Small intestine (tissue), 7 donors: ENCODE data around the gene INHBA. TPM values are rescaled to one million over a fixed set of nuclear protein-coding genes. Genes with fewer than 3 reads are reported as not detected.
A peak's percentile ranks its signal among the peaks of the same experiment; 100 is the strongest.

Experiments
- DNase-seq, 2 donors: peaks; one replicate each; pipeline versions ENCODE4 v3.0.0 to v3.0.0-alpha.2; 2013
- FAIRE-seq: peaks from 2 replicates; lab custom pipeline; 2012; peaks lifted over from hg19 to GRCh38; lab: Jason Lieb, UNC
- H3K27ac ChIP-seq, 3 donors: one replicate each; pipeline ENCODE4 v1.5.1; 2013; ENCODE audit warnings: low read length in 2 of 3, mild to moderate bottlenecking in 2 of 3, control low read depth in 1 of 3, inconsistent platforms in 1 of 3, low read depth in 1 of 3, moderate library complexity in 1 of 3
- H3K27me3 ChIP-seq, 3 donors: one replicate each; pipeline ENCODE4 v1.6.1; 2013; ENCODE audit warnings: low read length in 3 of 3, inconsistent platforms in 1 of 3; ENCODE audit not compliant: control insufficient read depth in 3 of 3, insufficient read depth in 3 of 3
- H3K36me3 ChIP-seq, 3 donors: one replicate each; pipeline ENCODE4 v1.6.1; 2013; ENCODE audit warnings: low read length in 3 of 3, inconsistent platforms in 1 of 3, low read depth in 1 of 3, mild to moderate bottlenecking in 1 of 3, moderate library complexity in 1 of 3; ENCODE audit not compliant: control insufficient read depth in 3 of 3, insufficient read depth in 2 of 3
- H3K4me1 ChIP-seq, 3 donors: one replicate each; pipeline ENCODE4 v1.6.1; 2013; ENCODE audit warnings: low read length in 2 of 3, inconsistent platforms in 1 of 3, low read depth in 1 of 3, mild to moderate bottlenecking in 1 of 3, moderate library complexity in 1 of 3; ENCODE audit not compliant: control insufficient read depth in 3 of 3, insufficient read depth in 2 of 3
- H3K4me3 ChIP-seq, 3 donors: one replicate each; pipeline ENCODE4 v1.5.1; 2013; ENCODE audit warnings: low read length in 3 of 3, control low read depth in 1 of 3, inconsistent platforms in 1 of 3, low read depth in 1 of 3, mild to moderate bottlenecking in 1 of 3, moderate library complexity in 1 of 3
- H3K9me3 ChIP-seq, 2 donors: one replicate each; pipeline ENCODE4 v1.6.1; 2013; ENCODE audit warnings: low read depth in 1 of 2, low read length in 1 of 2; ENCODE audit not compliant: control insufficient read depth in 2 of 2, insufficient read depth in 1 of 2
- WGBS, 3 donors: extraction: QIAGEN DNeasy Blood & Tissue Kit; methylation state at CpG; one replicate each; pipeline ENCODE4 v1.1.7; 2013; 5-methylcytosine and 5-hydroxymethylcytosine counted together
- polyA plus RNA-seq, 4 donors: library from polyadenylated mRNA; stranded (reverse) in 3 of 4; unstranded in 1 of 4; fragments of 200-250 nt in 3 of 4; fragments of 120-200 nt in 1 of 4; gene quantifications; one replicate each; pipeline versions ENCODE4 v1.2.1 to v1.2.3, GENCODE V29; 2013
- donor health status: healthy with polysubstance abuse.
- donor health status: control.
- donor health status: control.
- donor health status: Bipolar disorder and iron deficiency.
- donor health status: healthy.

The INHBA gene
- polyA plus RNA-seq, 4 donors = 0.27 to 1.2 (median 0.63) TPM; not detected in 1

GRCh38 chr7:41698726-41699125, 4.2 kb downstream of the INHBA start:
- no peak for FAIRE-seq
- no peaks in the 10 kb centered on the region for H3K4me1 ChIP-seq
- H3K27me3 ChIP-seq = peaks cover 0 to 39% (median 4%) of the 10 kb centered on the region in 3 donors
- peak overlapping the region in 1 of 3 donors; percentile 18 for H3K27ac ChIP-seq
- H3K9me3 ChIP-seq = no peaks in the 10 kb centered on the region
- peak overlapping the region in 1 of 3 donors; percentile 39 for H3K4me3 ChIP-seq
- WGBS, 3 donors = 58 to 73% (median 69%) methylated on average over 4 of the region's 4 CpGs
- no peaks in the 10 kb centered on the region for H3K36me3 ChIP-seq
- no peak for DNase-seq

- Histone ChIP-seq H3K27ac (no peak overlapping the region), H3K4me3 (peak overlapping the region in 1 of 3 donors; percentile 39), H3K9me3 (no peaks in the 10 kb centered on the region), H3K4me1 (no peaks in the 10 kb centered on the region), H3K36me3 (no peaks in the 10 kb centered on the region), H3K27me3 (peaks cover 0 to 39% (median 4%) of the 10 kb centered on the region in 3 donors)
- DNase-seq (no peak), FAIRE-seq (no peak)
- WGBS, 3 donors = 75 to 90% (median 88%) methylated on average over 3 of the region's 3 CpGs
Observed at GRCh38 chr7:41698114-41698513, 4.8 kb downstream of the INHBA start.

GRCh38 chr7:41696323-41696916, 6.5 kb downstream of the INHBA start:
- Histone ChIP-seq H3K9me3 (no peaks in the 10 kb centered on the region), H3K4me1 (peaks cover 1 to 2% (median 2%) of the 10 kb centered on the region in 3 donors), H3K27ac (peak overlapping the region in 1 of 3 donors; percentile 81), H3K27me3 (peaks cover 0 to 34% (median 4%) of the 10 kb centered on the region in 3 donors), H3K4me3 (peak overlapping the region in 1 of 3 donors; percentile 12), H3K36me3 (no peaks in the 10 kb centered on the region)
- DNase-seq (peak; percentile 71 to 79), FAIRE-seq (no peak)
- 19 to 29% (median 19%) methylated on average over 15 of the region's 15 CpGs for WGBS, 3 donors

GRCh38 chr7:41695661-41696322, 7.1 kb downstream of the INHBA start:
- peak overlapping the region in 1 of 3 donors; percentile 81 for H3K27ac ChIP-seq

GRCh38 chr7:41694495-41694894, 8.4 kb downstream of the INHBA start:
- FAIRE-seq = no peak

More at GRCh38 chr7:41695661-41696322, 7.1 kb downstream of the INHBA start:
- WGBS, 3 donors = 51 to 56% (median 55%) methylated on average over 13 of the region's 13 CpGs
- no peaks in the 10 kb centered on the region for H3K9me3 ChIP-seq
- no peak for FAIRE-seq
- peaks cover 0 to 29% (median 0%) of the 10 kb centered on the region in 3 donors for H3K27me3 ChIP-seq
- no peaks in the 10 kb centered on the region for H3K36me3 ChIP-seq
- H3K4me1 ChIP-seq = peaks cover 2 to 3% (median 2%) of the 10 kb centered on the region in 3 donors
- peak overlapping the region in 1 of 3 donors; percentile 12 for H3K4me3 ChIP-seq
- no peak for DNase-seq

GRCh38 chr7:41693150-41693997, 9.5 kb downstream of the INHBA start:
- WGBS, 3 donors = 29 to 62% (median 46%) methylated on average over 10 of the region's 10 CpGs
- DNase-seq = peak in 1 of 2 donors; percentile 29
- no peak overlapping the region for H3K27ac ChIP-seq

More at GRCh38 chr7:41694495-41694894, 8.4 kb downstream of the INHBA start:
- Histone ChIP-seq H3K36me3 (peaks cover 0 to 3% (median 0%) of the 10 kb centered on the region in 3 donors), H3K27me3 (peaks cover 0 to 18% (median 0%) of the 10 kb centered on the region in 3 donors), H3K4me1 (peaks cover 2 to 3% (median 2%) of the 10 kb centered on the region in 3 donors), H3K27ac (no peak overlapping the region), H3K9me3 (no peaks in the 10 kb centered on the region), H3K4me3 (no peak overlapping the region)
- WGBS, 3 donors = 84% methylated on average over 6 of the region's 6 CpGs
- DNase-seq = no peak

GRCh38 chr7:41692251-41692650, 10.6 kb downstream of the INHBA start:
- Histone ChIP-seq H3K9me3 (no peaks in the 10 kb centered on the region), H3K4me3 (no peak overlapping the region), H3K36me3 (peaks cover 0 to 3% (median 0%) of the 10 kb centered on the region in 3 donors), H3K4me1 (peaks cover 2 to 3% (median 2%) of the 10 kb centered on the region in 3 donors), H3K27ac (no peak overlapping the region), H3K27me3 (peaks cover 0 to 4% (median 0%) of the 10 kb centered on the region in 3 donors)
- FAIRE-seq = no peak
- no peak for DNase-seq
- WGBS, 3 donors = 15 to 41% (median 25%) methylated on average over 7 of the region's 7 CpGs

More at GRCh38 chr7:41693150-41693997, 9.5 kb downstream of the INHBA start:
- Histone ChIP-seq H3K9me3 (no peaks in the 10 kb centered on the region), H3K36me3 (peaks cover 0 to 3% (median 0%) of the 10 kb centered on the region in 3 donors), H3K4me1 (peaks cover 2 to 3% (median 2%) of the 10 kb centered on the region in 3 donors), H3K27me3 (peaks cover 0 to 7% (median 0%) of the 10 kb centered on the region in 3 donors), H3K4me3 (no peak overlapping the region)
- FAIRE-seq = no peak
